HG03442 (cell line): ENCODE data around the gene BLVRA.
"Not testable (repeated sequence)": the region's sequence is repeated elsewhere in the genome, so short reads cannot be mapped to it uniquely, and the experiment has no call there.

Experiments
- ATAC-seq: cut with Tn5 transposase; IDR thresholded peaks from one replicate; pipeline ENCODE4 v1.9.1; 2021; ENCODE audit warnings: mild to moderate bottlenecking, moderate library complexity; ENCODE audit not compliant: unreplicated experiment

BLVRA gene

DNA sequence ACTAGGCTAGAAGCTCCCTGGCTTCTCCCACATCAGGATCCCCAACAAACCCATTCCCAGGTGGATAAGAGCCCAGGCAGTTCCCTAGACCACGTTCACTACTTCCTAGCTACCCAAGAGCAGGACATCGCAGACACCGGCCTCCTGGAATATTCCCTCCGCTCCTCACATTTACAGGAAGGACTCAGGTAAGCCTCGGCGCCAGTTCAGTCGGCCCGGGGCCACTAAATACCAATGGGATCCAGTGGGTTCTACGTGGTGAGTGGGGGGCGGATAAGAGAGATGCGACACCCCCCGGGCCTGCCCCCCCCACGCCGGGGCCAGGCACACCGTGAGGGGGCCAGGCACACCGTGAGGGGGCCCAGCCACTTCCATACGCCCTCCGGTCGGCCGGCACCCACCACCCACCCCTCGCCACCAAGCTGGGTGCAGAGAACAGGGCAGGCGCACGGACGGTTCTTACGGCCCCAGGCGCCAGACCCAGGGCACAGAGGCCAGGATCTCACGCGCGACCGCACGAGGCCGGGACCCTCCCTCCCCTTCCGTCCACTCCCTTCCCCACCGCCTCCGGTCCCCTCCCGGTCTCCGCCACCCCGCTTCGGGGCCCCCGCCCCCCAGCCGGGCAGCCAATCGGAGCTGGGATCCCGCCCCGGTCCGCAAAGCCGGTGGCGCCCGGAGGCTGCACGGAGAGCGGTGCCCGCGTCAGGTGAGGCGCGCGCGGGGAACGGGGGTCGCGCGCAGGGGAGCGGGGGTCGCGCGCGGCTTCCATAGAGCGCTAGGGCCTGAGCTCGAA lies at the start of gene BLVRA:
Gene BLVRA, plus strand, starts transcription at position 652 of the 793 bp plus-strand sequence. CDS start 12,479 bp downstream, outside the sequence.
- peak; percentile 72 for ATAC-seq

DNA sequence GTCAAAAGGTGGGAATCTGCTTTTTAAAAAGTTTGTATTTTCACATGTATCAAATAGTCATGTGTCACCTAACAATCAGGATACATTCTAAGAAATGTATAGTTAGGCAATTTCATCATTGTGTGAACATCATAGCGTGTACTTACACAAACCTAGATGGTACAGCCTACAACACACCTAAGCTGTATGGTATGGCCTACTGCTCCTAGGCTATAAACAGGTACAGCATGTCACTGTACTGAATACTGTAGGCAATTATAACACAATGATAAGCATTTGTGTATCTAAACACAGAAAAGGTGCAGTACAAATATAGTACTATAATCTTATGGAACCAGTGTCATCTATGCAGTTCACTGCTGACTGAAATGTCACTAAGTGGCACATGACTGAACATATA lies 47.0 kb upstream of the BLVRA start:
- no peak for ATAC-seq

DNA sequence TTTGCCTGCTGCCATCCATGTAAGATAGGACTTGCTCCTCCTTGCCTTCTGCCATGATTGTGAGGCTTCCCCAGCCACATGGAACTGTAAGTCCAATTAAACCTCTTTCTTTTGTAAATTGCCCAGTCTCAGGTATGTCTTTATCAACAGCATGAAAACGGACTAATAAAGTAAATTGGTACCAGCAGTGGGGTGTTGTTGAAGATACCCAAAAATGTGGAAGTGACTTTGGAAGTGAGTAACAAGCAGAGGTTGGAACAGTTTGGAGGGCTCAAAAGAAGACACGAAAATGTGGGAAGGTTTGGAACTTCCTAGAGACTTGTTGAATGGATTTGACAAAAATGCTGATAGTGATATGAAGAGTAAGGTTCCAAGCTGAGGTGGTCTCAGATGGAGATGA lies 42.5 kb upstream of the BLVRA start:
- not testable (repeated sequence) for ATAC-seq

GRCh38 chr7:43716598-43716997 lies 41.9 kb upstream of the BLVRA start:
- no peak for ATAC-seq

- ATAC-seq, result no peak
These were observed 37.2 kb upstream of the BLVRA start for GRCh38 chr7:43721193-43721806.

DNA sequence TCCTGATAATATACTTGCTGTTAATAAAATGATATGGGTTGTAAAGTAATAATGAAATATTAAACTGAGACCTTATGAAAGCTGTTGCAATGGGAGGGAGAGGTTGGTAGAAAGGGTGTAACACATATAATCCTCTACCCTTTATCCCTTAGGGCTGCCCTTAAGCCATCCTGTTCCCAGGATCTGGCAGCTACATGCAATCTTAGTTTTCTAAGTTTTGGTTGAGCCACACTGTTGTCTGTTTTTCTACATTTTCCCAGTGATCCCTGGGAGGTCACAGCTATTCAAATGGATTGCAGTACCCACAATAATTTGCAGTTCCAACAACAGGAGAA lies 35.5 kb upstream of the BLVRA start:
- ATAC-seq, result no peak

- no peak for ATAC-seq
These were observed 33.2 kb upstream of the BLVRA start for GRCh38 chr7:43725251-43725650.

- no peak for ATAC-seq
These were observed 32.0 kb upstream of the BLVRA start for GRCh38 chr7:43726466-43726865.

- no peak for ATAC-seq
These were observed 31.5 kb upstream of the BLVRA start for GRCh38 chr7:43727003-43727402.

DNA sequence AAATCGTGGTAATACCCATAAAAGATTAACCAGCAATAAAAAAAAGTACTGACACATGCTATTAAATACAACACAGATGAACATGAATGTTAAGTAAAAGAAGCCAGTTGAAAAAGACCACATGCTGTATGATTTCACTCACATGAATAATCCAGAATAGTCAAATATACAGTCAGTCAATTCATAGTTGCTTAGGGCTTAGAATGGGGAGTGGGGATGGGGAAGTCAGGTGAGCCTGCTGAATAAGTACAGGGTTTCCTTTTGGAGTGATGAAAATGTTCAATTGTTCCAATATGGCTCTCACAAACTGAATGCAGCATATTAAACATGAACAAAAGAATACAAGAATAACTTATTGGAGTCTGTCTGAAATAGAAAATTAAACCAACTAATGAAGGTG lies 31.0 kb upstream of the BLVRA start:
- ATAC-seq, result no peak

GRCh38 chr7:43729214-43729923 lies 29.1 kb upstream of the BLVRA start, which contains the start of gene COA1:
Gene COA1 (minus strand): TSS chr7:43729523. CDS start chr7:43648614, 80,909 bp downstream.
- peak; percentile 80 for ATAC-seq

DNA sequence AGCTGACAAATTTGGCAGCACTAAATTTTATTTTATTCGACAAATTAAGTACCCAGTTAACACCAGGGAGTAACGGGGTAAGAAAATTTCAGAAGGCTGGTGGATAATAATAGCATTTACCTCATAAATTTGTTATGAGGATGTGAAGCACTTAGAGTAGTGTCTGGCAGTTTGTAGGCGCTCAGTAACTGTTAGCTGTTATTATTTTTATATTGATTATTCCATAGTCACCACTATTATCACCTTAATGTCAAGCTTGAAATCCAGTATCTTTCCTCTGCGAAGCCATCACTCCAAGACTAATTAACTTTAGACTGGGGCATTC lies 28.6 kb upstream of the BLVRA start:
- peak; percentile 5 for ATAC-seq

DNA sequence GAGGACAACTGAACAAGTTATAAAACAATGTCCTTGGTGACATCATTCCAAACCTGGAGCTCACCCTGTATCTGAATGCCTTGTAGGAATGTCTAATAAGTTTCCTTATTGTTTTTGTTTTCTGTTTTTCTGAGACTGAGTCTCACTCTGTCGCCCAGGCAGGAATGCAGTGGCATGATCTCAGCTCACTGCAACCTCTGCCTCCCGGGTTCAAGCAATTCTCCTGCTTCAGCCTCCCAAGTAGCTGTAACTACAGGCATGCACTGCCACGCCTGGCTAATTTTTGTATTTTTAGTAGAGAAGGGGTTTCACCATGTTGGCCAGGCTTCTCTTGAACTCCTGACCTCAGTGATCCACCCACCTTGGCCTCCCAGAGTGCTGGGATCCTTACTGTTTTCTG lies 27.0 kb upstream of the BLVRA start:
- ATAC-seq, result not testable (repeated sequence)

DNA sequence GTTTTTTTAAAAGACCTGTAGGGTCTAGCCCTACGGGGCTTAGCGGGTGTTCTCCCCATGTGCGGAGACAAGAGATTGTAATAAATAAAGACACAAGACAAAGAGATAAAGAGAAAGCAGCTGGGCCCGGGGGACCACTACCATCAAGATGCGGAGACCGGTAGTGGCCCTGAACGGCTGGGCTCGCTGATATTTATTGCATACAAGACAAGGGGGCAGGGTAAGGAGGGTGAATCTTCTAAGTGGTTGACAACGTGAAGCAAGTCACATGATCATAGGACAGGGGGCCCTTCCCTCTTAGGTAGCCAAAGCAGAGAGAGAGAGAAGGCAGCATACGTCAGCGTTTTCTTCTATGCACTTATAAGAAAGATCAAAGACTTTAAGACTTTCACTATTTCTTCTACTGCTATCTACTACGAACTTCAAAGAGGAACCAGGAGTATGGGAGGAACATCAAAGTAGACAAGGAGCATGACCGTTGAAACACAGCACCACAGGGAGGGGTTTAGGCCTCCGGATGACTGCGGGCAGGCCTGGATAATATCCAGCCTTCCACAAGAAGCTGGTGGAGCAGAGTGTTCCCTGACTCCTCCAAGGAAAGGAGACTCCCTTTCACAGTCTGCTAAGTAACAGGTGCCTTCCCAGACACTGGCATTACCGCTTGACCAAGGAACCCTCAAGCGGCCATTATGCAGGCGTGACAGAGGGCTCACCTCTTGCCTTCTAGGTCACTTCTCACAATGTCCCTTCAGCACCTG lies 23.7 kb upstream of the BLVRA start:
- not testable (repeated sequence) for ATAC-seq

DNA sequence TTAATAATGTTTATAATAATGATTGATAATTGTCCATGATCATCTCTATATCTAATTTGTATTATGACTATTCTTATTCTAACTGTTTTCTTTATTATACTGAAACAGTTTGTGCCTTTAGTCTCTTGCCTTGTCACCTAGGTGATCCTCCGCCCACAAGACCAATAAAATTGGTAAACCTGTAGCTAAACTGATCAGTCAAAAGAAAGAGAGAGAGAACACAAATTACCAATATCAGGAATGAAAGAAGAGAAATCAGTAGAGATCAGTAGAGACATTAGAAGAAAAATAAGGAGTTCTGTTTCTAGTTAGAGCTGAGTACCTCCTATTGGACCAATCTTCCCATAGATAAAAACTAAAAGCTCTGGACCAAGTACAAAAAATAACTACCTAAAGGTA lies 23.1 kb upstream of the BLVRA start:
- peak; percentile 14 for ATAC-seq

DNA sequence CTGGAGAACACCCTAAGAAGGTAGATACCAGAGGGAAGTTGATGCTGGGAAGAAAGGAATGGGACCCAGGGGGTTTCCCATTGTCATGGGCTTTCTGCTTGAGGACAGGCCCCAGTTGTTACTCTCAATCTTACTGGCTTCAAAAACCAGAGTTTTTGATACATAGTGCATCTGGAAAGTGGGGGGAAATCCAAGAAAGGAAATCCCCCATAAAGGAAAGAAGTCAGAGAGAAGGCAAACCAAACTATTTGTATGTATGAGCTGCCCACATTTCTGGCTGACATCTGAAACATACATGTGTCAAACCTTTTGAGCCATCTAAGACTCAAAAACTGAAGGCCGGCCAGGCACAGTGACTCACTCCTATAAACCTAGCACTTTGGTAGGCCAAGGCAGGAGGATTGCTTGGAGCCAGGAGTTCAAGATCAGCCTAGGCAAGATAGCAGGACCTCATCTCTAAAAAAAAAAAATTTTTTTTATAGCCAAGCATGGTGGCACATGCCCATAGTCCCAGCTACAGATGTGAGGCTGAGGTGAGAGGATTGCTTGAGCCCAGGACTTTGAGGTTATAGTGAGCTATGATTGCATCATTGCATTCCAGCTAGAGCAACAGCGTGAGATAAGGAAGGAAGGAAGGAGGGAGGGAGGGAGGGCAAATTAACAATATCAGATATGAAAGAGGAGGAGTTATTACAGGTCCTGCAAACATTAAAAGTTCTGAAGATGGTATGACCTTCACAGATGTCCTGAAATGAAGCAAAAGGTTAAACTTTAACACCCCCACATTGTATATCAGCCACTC lies 22.5 kb upstream of the BLVRA start:
- peak; percentile 80 for ATAC-seq

DNA sequence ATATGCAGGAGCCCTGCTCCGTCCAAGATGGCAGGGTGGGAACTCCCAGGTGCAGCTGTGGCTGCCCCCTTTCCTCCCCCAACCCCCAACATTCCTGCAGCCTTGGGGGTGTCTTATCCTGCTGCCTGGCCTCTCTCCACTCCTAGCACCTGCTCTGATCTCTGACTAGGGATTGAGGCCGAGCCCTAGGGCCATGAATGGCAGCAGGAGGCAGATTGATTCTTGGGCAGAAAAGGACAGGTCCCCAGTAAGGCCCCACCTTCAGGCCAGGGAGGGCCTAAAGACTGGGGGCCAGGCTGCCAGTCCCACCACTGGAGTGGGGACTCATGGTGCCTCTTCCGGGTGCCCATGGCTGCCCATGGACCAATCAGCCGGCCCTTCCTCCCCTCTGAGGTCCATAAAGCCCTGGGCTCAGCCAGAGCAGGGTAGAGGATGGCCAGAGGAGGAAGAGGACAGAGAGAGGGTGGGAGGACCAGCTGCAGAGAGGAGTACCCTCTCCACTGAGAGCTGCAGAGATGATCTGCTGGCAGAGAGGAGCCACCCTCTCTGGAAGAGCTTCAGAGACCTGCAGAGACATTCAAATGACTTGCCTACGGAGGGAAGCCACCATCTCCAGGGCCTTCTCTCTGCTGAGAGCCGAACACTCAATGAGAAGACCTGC lies 20.9 kb upstream of the BLVRA start:
- ATAC-seq, result no peak

DNA sequence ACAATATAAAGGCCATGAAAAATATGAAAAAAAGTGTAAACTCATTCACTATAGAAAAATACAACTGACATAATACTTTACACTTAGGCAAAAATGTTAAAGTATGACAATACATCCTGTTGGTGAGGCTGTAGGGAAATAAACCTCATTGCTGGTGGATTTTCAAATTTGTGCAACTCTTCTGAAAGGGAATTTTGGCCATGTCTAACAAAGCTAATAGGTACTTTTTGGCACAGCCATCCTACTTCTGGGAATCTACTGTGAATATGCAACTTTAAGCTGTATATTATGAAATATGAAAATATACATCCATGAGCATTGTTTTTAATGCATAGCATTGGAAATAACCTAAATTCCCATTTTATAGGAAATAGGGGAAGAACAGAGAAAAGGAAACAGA lies 15.8 kb upstream of the BLVRA start:
- ATAC-seq, result no peak

- ATAC-seq, result no peak
These were observed 11.0 kb upstream of the BLVRA start for GRCh38 chr7:43747328-43748105.
